T-helper 2 cell treated with Interferon-gamma antibody and Interleukin-4, amounts not matched to agents 5 μg/mL and 100 μg/mL, for 36 hours (primary cell): ENCODE results near the gene TMEM196.
A peak's percentile ranks its signal among the peaks of the same experiment; 100 is the strongest.
"Not testable (repeated sequence)": the region's sequence is repeated elsewhere in the genome, so short reads cannot be mapped to it uniquely, and the experiment has no call there.

ENCODE experiments used
- DNase-seq: peaks from one replicate; pipeline ENCODE4 v3.0.0; 2021; ENCODE audit warnings: low spot score
- H3K27ac Mint-ChIP-seq: one replicate; pipeline ENCODE4 v1.8.0; 2021; ENCODE audit warnings: mild to moderate bottlenecking, mixed read lengths
- H3K27me3 Mint-ChIP-seq: one replicate; pipeline ENCODE4 v1.8.0; 2021; ENCODE audit warnings: low read depth, mixed read lengths
- H3K36me3 Mint-ChIP-seq: one replicate; pipeline ENCODE4 v1.8.0; 2021; ENCODE audit warnings: low read depth, mixed read lengths
- H3K4me1 Mint-ChIP-seq: one replicate; pipeline ENCODE4 v1.8.0; 2021; ENCODE audit warnings: low read depth, mixed read lengths
- H3K4me3 Mint-ChIP-seq: one replicate; pipeline ENCODE4 v1.8.0; 2022; ENCODE audit warnings: mild to moderate bottlenecking, moderate library complexity, mixed read lengths
- H3K9me3 Mint-ChIP-seq: one replicate; pipeline ENCODE4 v1.8.0; 2021; ENCODE audit warnings: mixed read lengths

The TMEM196 gene

GRCh38 chr7:19692111-19692828 is 81.1 kb downstream of the TMEM196 start:
- no peak overlapping the region for H3K4me3 Mint-ChIP-seq
- peaks cover 5% of the 10 kb centered on the region for H3K36me3 Mint-ChIP-seq
- H3K27me3 Mint-ChIP-seq = no peaks in the 10 kb centered on the region
- no peaks in the 10 kb centered on the region for H3K4me1 Mint-ChIP-seq
- no peak for DNase-seq
- no peaks in the 10 kb centered on the region for H3K9me3 Mint-ChIP-seq
- no peak overlapping the region for H3K27ac Mint-ChIP-seq

DNA sequence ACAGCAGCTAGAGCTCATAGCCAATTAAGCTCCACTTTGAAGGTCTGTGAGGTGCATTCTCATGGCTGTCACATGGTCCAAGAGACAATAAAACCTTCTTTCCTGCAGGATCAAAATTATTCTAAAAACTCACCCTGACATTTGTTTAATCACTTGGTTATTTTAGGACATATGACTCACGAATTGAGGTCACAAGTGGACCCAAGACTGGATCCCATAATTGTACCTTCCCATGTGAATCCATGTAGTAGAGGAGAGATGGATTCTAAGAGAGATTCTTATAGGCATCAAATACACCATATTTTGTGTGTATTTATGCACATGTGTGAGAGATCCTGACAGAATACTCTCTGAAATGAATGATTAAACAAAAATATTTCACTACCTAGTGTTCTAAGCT is 82.7 kb downstream of the TMEM196 start:
- no peaks in the 10 kb centered on the region for H3K36me3 Mint-ChIP-seq
- no peaks in the 10 kb centered on the region for H3K9me3 Mint-ChIP-seq
- H3K4me3 Mint-ChIP-seq = no peak overlapping the region
- no peak for DNase-seq
- H3K4me1 Mint-ChIP-seq = no peaks in the 10 kb centered on the region
- H3K27me3 Mint-ChIP-seq = peaks cover 4% of the 10 kb centered on the region
- H3K27ac Mint-ChIP-seq = no peak overlapping the region

- H3K27ac Mint-ChIP-seq, H3K4me3 Mint-ChIP-seq, H3K4me1 Mint-ChIP-seq, H3K27me3 Mint-ChIP-seq, DNase-seq, H3K36me3 Mint-ChIP-seq, H3K9me3 Mint-ChIP-seq: not testable (repeated sequence)
Observed at GRCh38 chr7:19689130-19689529, 84.3 kb downstream of the TMEM196 start.

DNA sequence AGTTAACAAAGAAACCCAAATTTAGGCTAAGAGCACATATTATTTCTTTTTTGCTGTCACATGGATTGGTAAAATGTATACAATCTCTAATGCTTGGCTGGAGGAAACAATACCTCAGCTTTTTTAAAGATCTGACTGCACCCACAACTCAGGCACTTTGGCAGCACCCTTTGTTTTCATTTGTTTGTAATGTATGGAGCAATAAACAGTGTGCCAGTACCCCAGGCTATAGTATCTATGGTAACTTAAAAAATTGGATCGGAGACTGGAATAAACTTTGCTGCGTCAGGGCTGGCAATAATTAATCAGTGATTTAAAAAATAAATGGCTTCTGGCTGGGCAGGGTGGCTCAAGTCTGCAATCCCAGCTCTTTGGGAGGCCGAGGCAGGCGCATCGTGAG is 91.8 kb downstream of the TMEM196 start:
- H3K27me3 Mint-ChIP-seq = peaks cover 4% of the 10 kb centered on the region
- H3K36me3 Mint-ChIP-seq = peaks cover 13% of the 10 kb centered on the region
- H3K4me3 Mint-ChIP-seq = no peak overlapping the region
- peaks cover 23% of the 10 kb centered on the region for H3K9me3 Mint-ChIP-seq
- H3K4me1 Mint-ChIP-seq = peaks cover 20% of the 10 kb centered on the region
- DNase-seq = no peak
- no peak overlapping the region for H3K27ac Mint-ChIP-seq

DNA sequence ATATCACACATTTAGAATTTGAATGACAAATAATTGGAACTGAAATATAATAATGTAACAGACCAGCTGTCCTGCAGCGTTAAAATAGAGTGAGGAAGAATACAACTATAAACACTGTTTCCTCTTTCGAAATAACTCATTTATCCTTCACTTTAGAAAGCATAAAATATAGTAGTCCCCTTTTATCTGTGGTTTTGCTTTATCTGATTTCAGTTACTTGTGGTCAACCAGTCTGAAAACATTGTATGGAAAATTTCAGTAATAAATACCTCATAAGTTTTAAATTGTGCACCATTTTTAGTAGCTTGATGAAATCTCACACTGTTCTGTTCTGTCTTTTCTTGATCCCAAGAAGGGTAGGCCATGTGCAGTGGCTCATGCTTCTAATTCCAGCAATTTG is 96.2 kb downstream of the TMEM196 start:
- Mint-ChIP-seq H3K27me3 (peaks cover 18% of the 10 kb centered on the region), H3K4me3 (peak overlapping the region; percentile 74), H3K4me1 (peaks cover 25% of the 10 kb centered on the region), H3K27ac (peak overlapping the region; percentile 96), H3K9me3 (peaks cover 16% of the 10 kb centered on the region), H3K36me3 (peaks cover 15% of the 10 kb centered on the region)
- DNase-seq = no peak

GRCh38 chr7:19675816-19676215 is 97.6 kb downstream of the TMEM196 start:
- Mint-ChIP-seq H3K4me1 (peaks cover 25% of the 10 kb centered on the region), H3K27me3 (peaks cover 26% of the 10 kb centered on the region), H3K9me3 (peaks cover 16% of the 10 kb centered on the region), H3K27ac (peak overlapping the region; percentile 6), H3K36me3 (peaks cover 15% of the 10 kb centered on the region), H3K4me3 (peak overlapping the region; percentile 2)
- DNase-seq = no peak

- no peak overlapping the region for H3K27ac Mint-ChIP-seq
- peaks cover 10% of the 10 kb centered on the region for H3K36me3 Mint-ChIP-seq
- H3K27me3 Mint-ChIP-seq = peaks cover 36% of the 10 kb centered on the region
- H3K4me3 Mint-ChIP-seq = no peak overlapping the region
- H3K4me1 Mint-ChIP-seq = peaks cover 19% of the 10 kb centered on the region
- DNase-seq = no peak
- peaks cover 11% of the 10 kb centered on the region for H3K9me3 Mint-ChIP-seq
Observed at GRCh38 chr7:19674266-19674960, 99.0 kb downstream of the TMEM196 start.

DNA sequence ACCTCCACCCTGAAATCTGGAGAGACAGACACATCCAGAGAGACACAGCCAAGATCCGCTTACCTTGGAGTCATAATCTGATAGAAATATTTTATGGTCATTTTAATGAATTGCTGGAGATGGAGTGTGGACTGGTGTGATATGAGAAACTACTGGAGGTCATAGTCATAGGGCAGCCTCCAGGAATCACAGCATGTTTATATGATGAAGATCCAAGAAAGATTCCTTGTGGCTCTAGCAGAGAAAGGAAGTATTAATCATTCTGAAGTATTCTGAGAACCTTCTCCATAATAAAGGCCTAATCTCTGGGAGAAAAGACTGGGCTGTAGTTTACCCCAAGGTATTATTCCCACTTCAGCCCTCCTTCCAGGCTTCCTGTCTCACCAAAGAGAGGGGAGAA is 102.6 kb downstream of the TMEM196 start:
- Mint-ChIP-seq H3K4me3 (no peak overlapping the region), H3K27me3 (peaks cover 54% of the 10 kb centered on the region), H3K4me1 (peaks cover 2% of the 10 kb centered on the region), H3K9me3 (no peaks in the 10 kb centered on the region), H3K27ac (no peak overlapping the region), H3K36me3 (peaks cover under 1% of the 10 kb centered on the region)
- DNase-seq = no peak
